Body of pancreas (tissue), 4 donors: ENCODE results near the gene SP2.

Experiments used
- POLR2A ChIP-seq, 3 donors: fragments of 450-650 bp; IDR thresholded peaks; one replicate each; pipeline ENCODE4 v1.6.1; 2016; ENCODE audit warnings: antibody characterized with exemption in 3 of 3, mild to moderate bottlenecking in 2 of 3
- TF ChIP-seq, protein P1 (sequence below), 7 experiments: fragments of 450-650 bp in 4 of 7; fragments of 200-600 bp in 3 of 7; sonication (generic) in 3 of 7; IDR thresholded peaks; one replicate each; pipeline ENCODE4 v1.5.1; 2016 to 2019; ENCODE audit warnings: antibody characterized with exemption in 7 of 7

DNA sequence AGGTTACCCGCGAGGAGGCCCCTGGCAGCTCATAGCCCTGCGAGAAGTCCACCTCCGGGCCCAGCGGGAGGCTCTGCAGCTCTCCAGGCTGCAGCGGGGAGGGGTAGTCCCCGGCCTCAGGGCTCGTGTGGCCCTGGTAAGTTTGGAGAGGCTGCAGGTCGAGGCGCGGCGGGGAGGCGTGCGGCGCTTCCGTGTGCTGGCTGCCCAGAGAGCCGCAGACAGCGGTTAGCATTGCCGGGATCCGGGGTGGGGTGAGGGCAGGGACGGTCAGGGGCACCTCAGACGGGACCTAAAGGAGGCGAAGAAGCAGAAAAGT lies 47.9 kb upstream of the SP2 start:
- TF ChIP-seq, protein P1, sequence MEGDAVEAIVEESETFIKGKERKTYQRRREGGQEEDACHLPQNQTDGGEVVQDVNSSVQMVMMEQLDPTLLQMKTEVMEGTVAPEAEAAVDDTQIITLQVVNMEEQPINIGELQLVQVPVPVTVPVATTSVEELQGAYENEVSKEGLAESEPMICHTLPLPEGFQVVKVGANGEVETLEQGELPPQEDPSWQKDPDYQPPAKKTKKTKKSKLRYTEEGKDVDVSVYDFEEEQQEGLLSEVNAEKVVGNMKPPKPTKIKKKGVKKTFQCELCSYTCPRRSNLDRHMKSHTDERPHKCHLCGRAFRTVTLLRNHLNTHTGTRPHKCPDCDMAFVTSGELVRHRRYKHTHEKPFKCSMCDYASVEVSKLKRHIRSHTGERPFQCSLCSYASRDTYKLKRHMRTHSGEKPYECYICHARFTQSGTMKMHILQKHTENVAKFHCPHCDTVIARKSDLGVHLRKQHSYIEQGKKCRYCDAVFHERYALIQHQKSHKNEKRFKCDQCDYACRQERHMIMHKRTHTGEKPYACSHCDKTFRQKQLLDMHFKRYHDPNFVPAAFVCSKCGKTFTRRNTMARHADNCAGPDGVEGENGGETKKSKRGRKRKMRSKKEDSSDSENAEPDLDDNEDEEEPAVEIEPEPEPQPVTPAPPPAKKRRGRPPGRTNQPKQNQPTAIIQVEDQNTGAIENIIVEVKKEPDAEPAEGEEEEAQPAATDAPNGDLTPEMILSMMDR (IDR thresholded peaks at IDR 0.05): no peak
- no peak for TF ChIP-seq POLR2A (IDR thresholded peaks at IDR 0.05)
